NB4 (cell line): ENCODE results near the gene ASCC1.

Source experiments
- POLR2A ChIP-seq: IDR thresholded peaks from 2 replicates; pipeline ENCODE4 v1.6.1; 2011; ENCODE audit warnings: mild to moderate bottlenecking; ENCODE audit not compliant: insufficient read length; ENCODE audit errors: extremely low read depth
- TF ChIP-seq, protein P1 (sequence below): IDR thresholded peaks from one replicate; pipeline ENCODE4 v1.5.1; 2012; ENCODE audit warnings: low read depth, low read length

DNA sequence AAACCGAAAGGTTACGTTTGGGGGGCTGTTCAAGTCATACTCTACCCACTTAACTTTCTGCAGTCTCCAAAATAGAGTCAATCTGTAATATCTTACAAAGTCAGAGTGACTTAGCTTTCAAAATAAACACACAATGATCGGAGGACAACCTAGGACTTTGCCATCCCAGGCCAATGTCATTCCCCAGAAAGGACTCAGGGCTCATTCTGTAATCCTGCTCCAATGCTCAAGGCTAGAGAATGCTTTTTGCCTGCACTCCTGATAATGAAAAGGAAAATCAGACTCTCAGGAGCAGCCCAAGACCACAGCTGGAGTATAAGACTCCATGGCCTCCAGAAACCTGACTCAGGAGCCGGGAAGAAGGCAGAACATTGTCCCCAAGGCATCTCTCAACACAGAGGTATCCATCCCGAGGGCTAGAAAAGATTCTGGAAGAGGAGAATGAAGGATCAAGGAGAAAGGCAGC is 28.5 kb upstream of the ASCC1 start:
- TF ChIP-seq, protein P1, sequence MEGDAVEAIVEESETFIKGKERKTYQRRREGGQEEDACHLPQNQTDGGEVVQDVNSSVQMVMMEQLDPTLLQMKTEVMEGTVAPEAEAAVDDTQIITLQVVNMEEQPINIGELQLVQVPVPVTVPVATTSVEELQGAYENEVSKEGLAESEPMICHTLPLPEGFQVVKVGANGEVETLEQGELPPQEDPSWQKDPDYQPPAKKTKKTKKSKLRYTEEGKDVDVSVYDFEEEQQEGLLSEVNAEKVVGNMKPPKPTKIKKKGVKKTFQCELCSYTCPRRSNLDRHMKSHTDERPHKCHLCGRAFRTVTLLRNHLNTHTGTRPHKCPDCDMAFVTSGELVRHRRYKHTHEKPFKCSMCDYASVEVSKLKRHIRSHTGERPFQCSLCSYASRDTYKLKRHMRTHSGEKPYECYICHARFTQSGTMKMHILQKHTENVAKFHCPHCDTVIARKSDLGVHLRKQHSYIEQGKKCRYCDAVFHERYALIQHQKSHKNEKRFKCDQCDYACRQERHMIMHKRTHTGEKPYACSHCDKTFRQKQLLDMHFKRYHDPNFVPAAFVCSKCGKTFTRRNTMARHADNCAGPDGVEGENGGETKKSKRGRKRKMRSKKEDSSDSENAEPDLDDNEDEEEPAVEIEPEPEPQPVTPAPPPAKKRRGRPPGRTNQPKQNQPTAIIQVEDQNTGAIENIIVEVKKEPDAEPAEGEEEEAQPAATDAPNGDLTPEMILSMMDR = no peak
- no peak for TF ChIP-seq POLR2A
